Measurements from ENCODE around the gene CCNJL.

CCNJL gene

DNA sequence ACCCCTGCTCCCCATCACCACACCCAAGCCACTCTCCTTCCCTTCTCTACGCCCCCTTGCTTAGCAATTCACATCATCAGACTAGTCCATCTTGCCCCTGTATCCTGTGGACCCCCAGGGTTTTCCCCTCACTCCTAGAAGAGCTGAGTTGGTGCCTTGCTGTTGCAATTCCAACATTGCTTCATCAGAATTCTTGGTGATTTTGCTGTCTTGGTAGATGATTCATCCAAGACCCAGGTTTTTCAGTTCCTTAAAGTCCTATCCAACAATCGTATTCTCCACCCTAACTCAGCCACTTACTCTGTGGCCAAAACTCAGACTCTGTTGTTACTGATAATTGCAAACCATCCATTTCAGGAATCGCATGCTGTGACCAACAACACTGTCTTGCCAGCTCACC lies 21.4 kb upstream of the CCNJL start:
- H2BK5ac ChIP-seq (ENCODE audit: low read depth, low read length, poor library complexity) = no peak overlapping the region
- no peak overlapping the region for H2BK120ac ChIP-seq (ENCODE audit: insufficient read depth, low read length, poor library complexity)
- no peak overlapping the region for H3K18ac ChIP-seq (ENCODE audit: low read length)
- H4K12ac ChIP-seq (ENCODE audit: low read depth, low read length) = no peak overlapping the region
- peak; percentile 30 to 78 for DNase-seq
- no peak overlapping the region for H2AFZ ChIP-seq (ENCODE audit: insufficient read depth, low read length, poor library complexity)
- no peak overlapping the region for H2AK5ac ChIP-seq (ENCODE audit: low read length)
- H3K79me2 ChIP-seq (ENCODE audit: control insufficient read depth, insufficient read depth, low read length, poor library complexity) = no peaks in the 10 kb centered on the region
- H3K4ac ChIP-seq (ENCODE audit: low read depth, low read length) = no peak overlapping the region
- H3K36me3 ChIP-seq (ENCODE audit: control insufficient read depth in 1 of 2, insufficient read depth in 2 of 2, low read length in 2 of 2) = no peaks in the 10 kb centered on the region
- no CpG with 5 or more reads among the region's 3 CpGs for WGBS (ENCODE audit: extremely low coverage, insufficient coverage, insufficient read length)
- H3K4me3 ChIP-seq (ENCODE audit: low read depth, low read length) = no peak overlapping the region
- no peak overlapping the region for H3K9ac ChIP-seq (ENCODE audit: low read length)
- no peak overlapping the region for H3K27ac ChIP-seq (ENCODE audit: low read depth, low read length)
- no peaks in the 10 kb centered on the region for H3K9me3 ChIP-seq (ENCODE audit: insufficient read depth, low read depth, low read length)
- no peak overlapping the region for H3K14ac ChIP-seq (ENCODE audit: low read length)
- no peak overlapping the region for H2BK12ac ChIP-seq (ENCODE audit: low read length)
- no peaks in the 10 kb centered on the region for H3K27me3 ChIP-seq (ENCODE audit: insufficient read depth, low read length)
- no peak overlapping the region for H4K91ac ChIP-seq (ENCODE audit: low read depth, low read length)
- H3K79me1 ChIP-seq (ENCODE audit: low read length) = no peaks in the 10 kb centered on the region
- no peaks in the 10 kb centered on the region for H3K4me1 ChIP-seq (ENCODE audit: control insufficient read depth in 1 of 2, insufficient read depth in 2 of 2, low read length in 2 of 2)
- H3K23ac ChIP-seq (ENCODE audit: low read length) = no peak overlapping the region
- no peak overlapping the region for H4K8ac ChIP-seq (ENCODE audit: low read depth, low read length)
- H3K4me2 ChIP-seq (ENCODE audit: low read length) = no peak overlapping the region

DNA sequence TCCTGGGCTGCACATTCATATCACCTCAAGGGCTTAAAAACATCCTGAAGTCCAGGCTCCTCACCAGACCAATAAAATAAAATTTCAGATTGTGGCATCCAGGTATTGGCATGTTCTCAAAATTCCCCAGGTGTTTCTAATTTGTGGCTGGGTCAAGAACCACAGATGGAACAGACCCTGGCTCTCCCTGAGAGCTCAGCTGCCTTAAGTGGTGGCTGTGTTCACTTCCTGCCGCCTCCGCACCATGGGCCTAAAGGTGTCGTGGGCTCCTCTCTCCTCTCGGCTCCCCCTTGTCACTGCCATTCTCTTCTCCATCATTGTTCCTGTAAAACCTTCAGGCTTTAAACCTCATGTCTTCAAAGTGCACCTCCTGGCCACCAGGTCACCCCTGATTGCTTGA lies 17.8 kb upstream of the CCNJL start:
- H2BK5ac ChIP-seq (ENCODE audit: low read depth, low read length, poor library complexity) = no peak overlapping the region
- no peak overlapping the region for H4K91ac ChIP-seq (ENCODE audit: low read depth, low read length)
- no peaks in the 10 kb centered on the region for H3K36me3 ChIP-seq (ENCODE audit: control insufficient read depth in 1 of 2, insufficient read depth in 2 of 2, low read length in 2 of 2)
- H3K14ac ChIP-seq (ENCODE audit: low read length) = no peak overlapping the region
- H3K18ac ChIP-seq (ENCODE audit: low read length) = no peak overlapping the region
- no peaks in the 10 kb centered on the region for H3K9me3 ChIP-seq (ENCODE audit: insufficient read depth, low read depth, low read length)
- H3K27ac ChIP-seq (ENCODE audit: low read depth, low read length) = no peak overlapping the region
- H2AFZ ChIP-seq (ENCODE audit: insufficient read depth, low read length, poor library complexity) = no peak overlapping the region
- DNase-seq = no peak
- no peak overlapping the region for H2BK12ac ChIP-seq (ENCODE audit: low read length)
- H3K27me3 ChIP-seq (ENCODE audit: insufficient read depth, low read length) = no peaks in the 10 kb centered on the region
- H3K79me1 ChIP-seq (ENCODE audit: low read length) = peaks cover 3% of the 10 kb centered on the region
- H3K4ac ChIP-seq (ENCODE audit: low read depth, low read length) = no peak overlapping the region
- WGBS (ENCODE audit: extremely low coverage, insufficient coverage, insufficient read length) = no CpG with 5 or more reads among the region's 4 CpGs
- H3K4me1 ChIP-seq (ENCODE audit: control insufficient read depth in 1 of 2, insufficient read depth in 2 of 2, low read length in 2 of 2) = peaks cover 0 to 9% of the 10 kb centered on the region in 2 experiments
- no peaks in the 10 kb centered on the region for H3K79me2 ChIP-seq (ENCODE audit: control insufficient read depth, insufficient read depth, low read length, poor library complexity)
- no peak overlapping the region for H3K4me3 ChIP-seq (ENCODE audit: low read depth, low read length)
- no peak overlapping the region for H4K8ac ChIP-seq (ENCODE audit: low read depth, low read length)
- no peak overlapping the region for H4K12ac ChIP-seq (ENCODE audit: low read depth, low read length)
- no peak overlapping the region for H3K4me2 ChIP-seq (ENCODE audit: low read length)
- no peak overlapping the region for H2AK5ac ChIP-seq (ENCODE audit: low read length)
- no peak overlapping the region for H2BK120ac ChIP-seq (ENCODE audit: insufficient read depth, low read length, poor library complexity)
- no peak overlapping the region for H3K23ac ChIP-seq (ENCODE audit: low read length)
- no peak overlapping the region for H3K9ac ChIP-seq (ENCODE audit: low read length)

GRCh38 chr5:160327818-160328217 lies 15.5 kb upstream of the CCNJL start:
- H2AK5ac ChIP-seq (ENCODE audit: low read length) = no peak overlapping the region
- no peak overlapping the region for H3K4ac ChIP-seq (ENCODE audit: low read depth, low read length)
- no CpG with 5 or more reads among the region's 6 CpGs for WGBS (ENCODE audit: extremely low coverage, insufficient coverage, insufficient read length)
- no peaks in the 10 kb centered on the region for H3K27me3 ChIP-seq (ENCODE audit: insufficient read depth, low read length)
- no peak overlapping the region for H3K9ac ChIP-seq (ENCODE audit: low read length)
- peaks cover 3% of the 10 kb centered on the region for H3K79me1 ChIP-seq (ENCODE audit: low read length)
- no peak overlapping the region for H2BK12ac ChIP-seq (ENCODE audit: low read length)
- no peak for DNase-seq
- H3K9me3 ChIP-seq (ENCODE audit: insufficient read depth, low read depth, low read length) = no peaks in the 10 kb centered on the region
- no peak overlapping the region for H3K18ac ChIP-seq (ENCODE audit: low read length)
- no peak overlapping the region for H3K4me3 ChIP-seq (ENCODE audit: low read depth, low read length)
- H3K14ac ChIP-seq (ENCODE audit: low read length) = no peak overlapping the region
- no peak overlapping the region for H4K91ac ChIP-seq (ENCODE audit: low read depth, low read length)
- H4K8ac ChIP-seq (ENCODE audit: low read depth, low read length) = no peak overlapping the region
- H3K4me1 ChIP-seq (ENCODE audit: control insufficient read depth in 1 of 2, insufficient read depth in 2 of 2, low read length in 2 of 2) = peaks cover 0 to 9% of the 10 kb centered on the region in 2 experiments
- no peak overlapping the region for H2AFZ ChIP-seq (ENCODE audit: insufficient read depth, low read length, poor library complexity)
- H3K36me3 ChIP-seq (ENCODE audit: control insufficient read depth in 1 of 2, insufficient read depth in 2 of 2, low read length in 2 of 2) = no peaks in the 10 kb centered on the region
- H4K12ac ChIP-seq (ENCODE audit: low read depth, low read length) = no peak overlapping the region
- no peak overlapping the region for H3K23ac ChIP-seq (ENCODE audit: low read length)
- no peak overlapping the region for H3K27ac ChIP-seq (ENCODE audit: low read depth, low read length)
- H2BK120ac ChIP-seq (ENCODE audit: insufficient read depth, low read length, poor library complexity) = no peak overlapping the region
- H3K79me2 ChIP-seq (ENCODE audit: control insufficient read depth, insufficient read depth, low read length, poor library complexity) = no peaks in the 10 kb centered on the region
- no peak overlapping the region for H3K4me2 ChIP-seq (ENCODE audit: low read length)
- H2BK5ac ChIP-seq (ENCODE audit: low read depth, low read length, poor library complexity) = no peak overlapping the region

DNA sequence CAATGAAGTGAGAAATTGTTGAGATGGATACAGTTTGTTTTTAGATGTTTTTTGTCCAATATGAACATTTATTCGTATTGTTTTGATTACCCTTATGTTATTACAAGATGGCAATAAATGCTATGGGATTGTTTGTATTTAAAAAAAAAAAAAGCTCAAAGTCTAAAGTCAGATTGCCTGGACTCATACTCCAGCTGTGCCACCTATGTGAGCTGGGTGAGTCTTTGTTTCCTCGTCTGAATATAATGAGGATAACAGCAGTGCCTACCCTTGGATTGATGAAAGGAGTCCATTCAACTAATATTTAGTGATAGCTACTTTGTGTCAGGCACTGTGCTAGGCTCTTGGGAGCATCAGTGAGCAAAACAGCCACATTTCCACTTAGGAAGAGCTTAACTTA lies 14.6 kb upstream of the CCNJL start:
- no peaks in the 10 kb centered on the region for H3K27me3 ChIP-seq (ENCODE audit: insufficient read depth, low read length)
- WGBS (ENCODE audit: extremely low coverage, insufficient coverage, insufficient read length) = no CpG with 5 or more reads among the region's 2 CpGs
- H2AFZ ChIP-seq (ENCODE audit: insufficient read depth, low read length, poor library complexity) = no peak overlapping the region
- H3K14ac ChIP-seq (ENCODE audit: low read length) = no peak overlapping the region
- peak overlapping the region; percentile 42 for H4K91ac ChIP-seq (ENCODE audit: low read depth, low read length)
- H3K79me2 ChIP-seq (ENCODE audit: control insufficient read depth, insufficient read depth, low read length, poor library complexity) = no peaks in the 10 kb centered on the region
- H3K4me3 ChIP-seq (ENCODE audit: low read depth, low read length) = no peak overlapping the region
- no peak overlapping the region for H3K23ac ChIP-seq (ENCODE audit: low read length)
- DNase-seq = no peak
- H3K18ac ChIP-seq (ENCODE audit: low read length) = no peak overlapping the region
- H3K9ac ChIP-seq (ENCODE audit: low read length) = no peak overlapping the region
- no peak overlapping the region for H2BK5ac ChIP-seq (ENCODE audit: low read depth, low read length, poor library complexity)
- no peak overlapping the region for H3K27ac ChIP-seq (ENCODE audit: low read depth, low read length)
- no peaks in the 10 kb centered on the region for H3K9me3 ChIP-seq (ENCODE audit: insufficient read depth, low read depth, low read length)
- no peak overlapping the region for H4K8ac ChIP-seq (ENCODE audit: low read depth, low read length)
- H2BK12ac ChIP-seq (ENCODE audit: low read length) = peak overlapping the region; percentile 8
- H2BK120ac ChIP-seq (ENCODE audit: insufficient read depth, low read length, poor library complexity) = no peak overlapping the region
- H3K4me1 ChIP-seq (ENCODE audit: control insufficient read depth in 1 of 2, insufficient read depth in 2 of 2, low read length in 2 of 2) = peaks cover 0 to 9% of the 10 kb centered on the region in 2 experiments
- no peak overlapping the region for H3K4ac ChIP-seq (ENCODE audit: low read depth, low read length)
- no peak overlapping the region for H2AK5ac ChIP-seq (ENCODE audit: low read length)
- H3K36me3 ChIP-seq (ENCODE audit: control insufficient read depth in 1 of 2, insufficient read depth in 2 of 2, low read length in 2 of 2) = no peaks in the 10 kb centered on the region
- no peak overlapping the region for H4K12ac ChIP-seq (ENCODE audit: low read depth, low read length)
- no peak overlapping the region for H3K4me2 ChIP-seq (ENCODE audit: low read length)
- H3K79me1 ChIP-seq (ENCODE audit: low read length) = peaks cover 3% of the 10 kb centered on the region
